GM06990 (cell line): ENCODE data around the gene CDKN2AIP.
"Not testable (repeated sequence)": the region's sequence is repeated elsewhere in the genome, so short reads cannot be mapped to it uniquely, and the experiment has no call there.

ENCODE experiments used
- DNase-seq: peaks from one replicate; pipeline ENCODE4 v3.0.0-alpha.2; 2011; ENCODE audit not compliant: insufficient read length; ENCODE audit errors: extremely low read depth
- H3K27me3 ChIP-seq: replicated peaks from 2 replicates; pipeline ENCODE4 v1.6.0; 2011; ENCODE audit warnings: low read length; ENCODE audit not compliant: control insufficient read depth, insufficient read depth
- H3K36me3 ChIP-seq: 2 replicates; pipeline ENCODE4 v1.5.1; 2011; ENCODE audit warnings: low read length; ENCODE audit not compliant: control insufficient read depth, insufficient read depth
- H3K4me3 ChIP-seq: replicated peaks from 2 replicates; pipeline ENCODE4 v1.5.1; 2011; ENCODE audit warnings: low read depth, mild to moderate bottlenecking, control low read depth, low read length
- TF ChIP-seq, protein P1 (sequence below): IDR thresholded peaks from 2 replicates; pipeline ENCODE4 v1.5.1; 2011; ENCODE audit warnings: low read length, control low read depth, mild to moderate bottlenecking, inconsistent platforms; ENCODE audit not compliant: insufficient read depth, poor library complexity, severe bottlenecking

CDKN2AIP gene

GRCh38 chr4:183471946-183472708, 27.7 kb downstream of the CDKN2AIP start:
- no peaks in the 10 kb centered on the region for H3K27me3 ChIP-seq
- DNase-seq, result no peak
- TF ChIP-seq, protein P1, sequence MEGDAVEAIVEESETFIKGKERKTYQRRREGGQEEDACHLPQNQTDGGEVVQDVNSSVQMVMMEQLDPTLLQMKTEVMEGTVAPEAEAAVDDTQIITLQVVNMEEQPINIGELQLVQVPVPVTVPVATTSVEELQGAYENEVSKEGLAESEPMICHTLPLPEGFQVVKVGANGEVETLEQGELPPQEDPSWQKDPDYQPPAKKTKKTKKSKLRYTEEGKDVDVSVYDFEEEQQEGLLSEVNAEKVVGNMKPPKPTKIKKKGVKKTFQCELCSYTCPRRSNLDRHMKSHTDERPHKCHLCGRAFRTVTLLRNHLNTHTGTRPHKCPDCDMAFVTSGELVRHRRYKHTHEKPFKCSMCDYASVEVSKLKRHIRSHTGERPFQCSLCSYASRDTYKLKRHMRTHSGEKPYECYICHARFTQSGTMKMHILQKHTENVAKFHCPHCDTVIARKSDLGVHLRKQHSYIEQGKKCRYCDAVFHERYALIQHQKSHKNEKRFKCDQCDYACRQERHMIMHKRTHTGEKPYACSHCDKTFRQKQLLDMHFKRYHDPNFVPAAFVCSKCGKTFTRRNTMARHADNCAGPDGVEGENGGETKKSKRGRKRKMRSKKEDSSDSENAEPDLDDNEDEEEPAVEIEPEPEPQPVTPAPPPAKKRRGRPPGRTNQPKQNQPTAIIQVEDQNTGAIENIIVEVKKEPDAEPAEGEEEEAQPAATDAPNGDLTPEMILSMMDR, result peak; percentile 77
- H3K36me3 ChIP-seq, result no peaks in the 10 kb centered on the region
- no peak overlapping the region for H3K4me3 ChIP-seq

DNA sequence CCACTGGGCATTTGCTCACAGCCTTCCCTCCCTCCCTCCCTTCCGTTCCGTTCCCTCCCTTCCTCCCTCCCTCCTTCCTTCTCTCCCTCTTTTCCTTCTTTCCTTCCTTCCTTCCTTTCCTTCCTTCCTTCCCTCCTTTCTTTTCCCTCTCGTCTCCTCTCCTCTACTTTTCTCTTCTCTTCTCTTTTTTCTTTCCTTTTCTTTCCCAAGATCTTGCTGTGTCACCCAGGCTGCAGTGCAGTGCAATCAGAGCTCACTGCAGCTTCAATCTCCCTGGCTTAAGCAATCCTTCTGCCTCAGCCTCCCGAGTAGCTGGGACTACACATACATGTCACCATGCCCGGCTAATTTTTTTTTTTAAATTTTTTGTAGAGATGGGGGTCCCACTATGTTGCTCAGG, 33.7 kb downstream of the CDKN2AIP start:
- TF ChIP-seq, protein P1, result no peak
- DNase-seq, result no peak
- H3K4me3 ChIP-seq, result no peak overlapping the region
- H3K36me3 ChIP-seq, result no peaks in the 10 kb centered on the region
- no peaks in the 10 kb centered on the region for H3K27me3 ChIP-seq

GRCh38 chr4:183478926-183479325, 34.5 kb downstream of the CDKN2AIP start:
- DNase-seq, result no peak
- TF ChIP-seq, protein P1, result no peak
- H3K4me3 ChIP-seq, result no peak overlapping the region
- no peaks in the 10 kb centered on the region for H3K36me3 ChIP-seq
- H3K27me3 ChIP-seq, result no peaks in the 10 kb centered on the region

DNA sequence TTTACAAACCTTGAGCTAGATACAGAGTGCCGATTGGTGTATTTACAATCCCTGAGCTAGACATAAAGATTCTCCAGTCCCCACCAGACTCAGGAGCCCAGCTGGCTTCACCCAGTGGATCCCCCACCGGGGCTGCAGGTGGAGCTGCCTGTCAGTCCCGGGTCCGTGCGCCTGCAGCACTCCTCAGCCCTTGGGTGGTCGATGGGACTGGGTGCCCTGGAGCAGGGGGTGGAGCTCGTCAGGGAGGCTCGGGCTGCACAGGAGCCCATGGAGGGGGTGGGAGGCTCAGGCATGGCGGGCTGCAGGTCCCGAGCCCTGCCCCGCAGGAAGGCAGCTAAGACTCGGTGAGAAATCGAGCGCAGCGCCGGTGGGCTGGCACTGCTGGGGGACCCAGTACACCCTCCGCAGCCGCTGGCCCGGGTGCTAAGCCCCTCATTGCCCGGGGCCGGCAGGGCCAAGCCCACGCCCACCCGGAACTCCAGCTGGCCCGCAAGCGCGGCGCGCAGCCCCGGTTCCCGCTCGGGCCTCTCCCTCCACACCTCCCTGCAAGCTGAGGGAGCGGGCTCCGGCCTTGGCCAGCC, 38.2 kb downstream of the CDKN2AIP start:
- not testable (repeated sequence) for H3K27me3 ChIP-seq, DNase-seq, H3K36me3 ChIP-seq, H3K4me3 ChIP-seq

GRCh38 chr4:183483997-183484396, 39.6 kb downstream of the CDKN2AIP start:
- H3K27me3 ChIP-seq, result no peaks in the 10 kb centered on the region
- no peak for DNase-seq
- H3K36me3 ChIP-seq, result no peaks in the 10 kb centered on the region
- no peak overlapping the region for H3K4me3 ChIP-seq
- TF ChIP-seq, protein P1, result no peak

DNA sequence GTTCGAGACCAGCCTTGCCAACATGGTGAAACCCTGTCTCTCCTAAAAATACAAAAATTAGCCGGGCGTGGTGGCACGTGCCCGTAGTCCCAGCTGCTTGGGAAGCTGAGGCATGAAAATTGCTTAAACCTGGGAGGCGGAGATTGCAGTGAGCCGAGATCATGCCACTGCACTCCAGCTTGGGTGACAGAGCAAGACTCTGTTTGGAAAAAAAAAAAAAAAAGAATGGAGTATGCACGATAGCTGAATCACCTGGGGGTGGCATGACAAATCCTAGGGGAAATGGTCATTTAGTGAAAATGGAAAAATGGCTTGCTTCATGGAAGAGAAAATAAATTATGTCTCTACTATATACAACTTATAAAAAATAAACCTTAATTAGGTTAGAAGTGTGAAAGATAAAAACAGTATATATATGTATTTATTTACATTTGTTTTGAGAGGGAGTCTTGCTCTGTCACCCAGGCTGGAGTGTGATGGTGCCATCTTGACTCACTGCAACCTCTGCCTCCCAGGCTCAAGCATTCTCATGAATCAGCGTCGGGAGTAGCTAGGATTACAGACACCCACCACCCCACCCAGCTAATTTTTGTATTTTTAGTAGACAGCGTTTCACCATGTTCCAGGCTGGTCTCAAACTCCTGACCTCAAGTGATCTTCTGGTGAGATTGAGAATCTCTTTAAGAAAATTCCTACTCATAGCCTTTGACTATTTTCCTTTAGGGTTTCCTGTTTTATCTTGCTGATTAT, 41.1 kb downstream of the CDKN2AIP start:
- Histone ChIP-seq H3K4me3 (no peak overlapping the region), H3K36me3 (no peaks in the 10 kb centered on the region), H3K27me3 (no peaks in the 10 kb centered on the region)
- no peak for DNase-seq
- TF ChIP-seq, protein P1, result no peak
